ENCODE measurements around the gene EXTL2.
"Not testable (repeated sequence)": the region's sequence is repeated elsewhere in the genome, so short reads cannot be mapped to it uniquely, and the experiment has no call there.

The EXTL2 gene

DNA sequence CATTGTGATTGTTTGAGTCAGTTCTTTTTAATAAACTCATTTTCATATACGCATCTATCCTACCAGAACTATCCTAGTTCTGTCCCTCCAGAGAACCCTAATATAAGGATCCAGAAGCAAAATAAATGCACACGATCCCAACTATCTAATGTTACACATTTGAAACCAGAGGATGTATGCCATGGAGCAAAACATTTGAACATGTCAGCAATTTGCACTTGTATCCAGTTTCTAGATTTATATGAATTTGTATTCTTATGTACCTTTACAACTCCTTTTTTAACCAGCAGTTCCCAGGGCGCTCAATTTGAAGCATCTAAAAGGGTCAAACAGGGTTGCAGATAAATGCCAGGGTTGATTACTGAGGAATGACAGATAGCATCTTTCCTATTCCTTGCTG, 2.1 kb downstream of the EXTL2 start:
- DNase-seq (ENCODE audit: low read depth): no peak
- no peak overlapping the region for H3K4me3 ChIP-seq (ENCODE audit: control insufficient read depth, low read depth, low read length)
- TF ChIP-seq, protein P1, sequence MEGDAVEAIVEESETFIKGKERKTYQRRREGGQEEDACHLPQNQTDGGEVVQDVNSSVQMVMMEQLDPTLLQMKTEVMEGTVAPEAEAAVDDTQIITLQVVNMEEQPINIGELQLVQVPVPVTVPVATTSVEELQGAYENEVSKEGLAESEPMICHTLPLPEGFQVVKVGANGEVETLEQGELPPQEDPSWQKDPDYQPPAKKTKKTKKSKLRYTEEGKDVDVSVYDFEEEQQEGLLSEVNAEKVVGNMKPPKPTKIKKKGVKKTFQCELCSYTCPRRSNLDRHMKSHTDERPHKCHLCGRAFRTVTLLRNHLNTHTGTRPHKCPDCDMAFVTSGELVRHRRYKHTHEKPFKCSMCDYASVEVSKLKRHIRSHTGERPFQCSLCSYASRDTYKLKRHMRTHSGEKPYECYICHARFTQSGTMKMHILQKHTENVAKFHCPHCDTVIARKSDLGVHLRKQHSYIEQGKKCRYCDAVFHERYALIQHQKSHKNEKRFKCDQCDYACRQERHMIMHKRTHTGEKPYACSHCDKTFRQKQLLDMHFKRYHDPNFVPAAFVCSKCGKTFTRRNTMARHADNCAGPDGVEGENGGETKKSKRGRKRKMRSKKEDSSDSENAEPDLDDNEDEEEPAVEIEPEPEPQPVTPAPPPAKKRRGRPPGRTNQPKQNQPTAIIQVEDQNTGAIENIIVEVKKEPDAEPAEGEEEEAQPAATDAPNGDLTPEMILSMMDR (conservative IDR thresholded peaks at IDR 0.05; ENCODE audit: control insufficient read depth, insufficient read depth, low read depth, low read length): no peak

DNA sequence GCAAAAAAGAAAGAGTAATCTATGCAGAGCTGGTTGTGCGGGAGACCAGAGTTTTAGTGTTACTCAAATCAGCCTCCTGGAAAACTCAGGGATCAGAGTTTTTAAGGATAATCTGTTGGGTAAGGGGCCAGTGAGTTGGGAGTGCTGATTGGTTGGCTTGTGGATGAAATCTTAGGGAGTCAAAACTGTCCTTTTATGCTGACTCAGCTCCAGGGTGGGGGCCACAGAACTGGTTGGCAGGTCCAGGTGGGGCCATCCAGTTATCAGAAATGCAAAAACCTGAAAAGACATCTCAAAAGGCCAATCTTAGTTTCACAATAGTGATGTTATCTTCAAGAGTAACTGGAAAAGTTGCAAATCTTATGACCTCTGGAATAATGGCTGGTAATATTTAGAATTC, 3.3 kb downstream of the EXTL2 start:
- TF ChIP-seq, protein P1 (conservative IDR thresholded peaks at IDR 0.05; ENCODE audit: control insufficient read depth, insufficient read depth, low read depth, low read length): no peak
- DNase-seq (ENCODE audit: low read depth): no peak
- no peak overlapping the region for H3K4me3 ChIP-seq (ENCODE audit: control insufficient read depth, low read depth, low read length)

DNA sequence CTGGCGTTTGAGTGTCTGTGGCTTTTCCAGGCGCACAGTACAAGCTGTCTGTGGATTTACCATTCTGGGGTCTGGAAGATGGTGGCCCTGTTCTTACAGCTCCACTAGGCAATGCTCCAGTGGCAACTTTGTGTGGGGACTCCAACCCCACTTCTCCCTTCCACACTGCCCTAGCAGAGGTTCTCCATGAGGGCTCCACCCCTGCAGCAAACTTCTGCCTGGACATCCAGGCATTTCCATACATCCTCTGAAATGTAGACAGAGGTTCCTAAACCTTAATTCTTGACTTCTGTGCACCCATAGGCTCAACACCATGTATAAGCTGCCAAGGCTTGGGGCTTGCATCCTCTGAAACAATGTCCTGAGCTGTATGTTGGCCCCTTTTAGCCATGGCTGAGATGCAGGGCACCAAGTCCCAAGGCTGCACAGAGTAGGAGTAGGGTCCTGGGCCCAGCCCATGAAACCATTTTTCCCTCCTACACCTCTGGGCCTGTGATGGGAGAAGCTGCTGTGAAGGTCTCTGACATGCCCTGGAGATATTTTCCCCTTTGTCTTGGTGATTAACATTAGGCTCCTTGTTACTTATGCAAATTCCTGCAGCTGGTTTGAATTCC, 4.7 kb downstream of the EXTL2 start:
- DNase-seq (ENCODE audit: low read depth); H3K4me3 ChIP-seq (ENCODE audit: control insufficient read depth, low read depth, low read length): not testable (repeated sequence)

DNA sequence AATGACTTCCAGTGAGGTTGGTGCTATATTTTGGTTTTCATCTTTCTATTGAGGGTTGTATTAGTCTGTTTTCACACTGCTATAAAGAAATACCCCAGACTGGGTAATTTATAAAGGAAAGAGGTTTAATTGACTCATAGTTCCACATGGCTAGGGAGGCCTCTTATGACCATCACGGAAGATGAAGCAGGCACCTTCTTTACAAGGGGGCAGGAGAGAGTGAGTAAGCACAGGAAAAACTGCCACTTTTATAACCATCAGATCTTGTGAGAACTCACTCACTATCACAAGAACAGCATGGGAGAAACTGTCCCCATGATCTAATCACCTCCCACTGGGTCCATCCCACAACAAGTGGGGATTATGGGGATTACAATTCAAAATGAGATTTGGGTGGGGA, 5.6 kb downstream of the EXTL2 start:
- not testable (repeated sequence) for H3K4me3 ChIP-seq (ENCODE audit: control insufficient read depth, low read depth, low read length); DNase-seq (ENCODE audit: low read depth)

DNA sequence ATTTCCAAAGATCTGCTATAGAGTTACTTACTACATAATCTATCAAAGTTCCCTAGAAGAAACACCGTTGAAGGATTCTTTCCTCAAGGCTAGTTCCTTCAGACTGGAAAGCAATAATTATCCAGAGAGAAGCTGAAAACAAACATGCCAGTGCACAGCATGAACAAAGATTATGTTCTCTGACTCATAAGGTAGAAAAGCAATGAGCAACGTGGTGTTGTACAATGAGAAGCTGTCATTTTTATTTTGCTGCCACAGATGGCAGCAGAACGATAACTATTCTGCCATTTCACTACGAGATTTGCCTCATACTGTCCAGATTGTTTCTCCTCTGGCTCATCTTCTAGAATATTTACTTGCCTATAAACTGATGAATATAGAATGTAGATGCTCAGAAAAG, 10.7 kb downstream of the EXTL2 start:
- peak; percentile 66 for DNase-seq (ENCODE audit: low read depth)
- no peak overlapping the region for H3K4me3 ChIP-seq (ENCODE audit: control insufficient read depth, low read depth, low read length)
- TF ChIP-seq, protein P1 (conservative IDR thresholded peaks at IDR 0.05; ENCODE audit: control insufficient read depth, insufficient read depth, low read depth, low read length): peak; percentile 27

DNA sequence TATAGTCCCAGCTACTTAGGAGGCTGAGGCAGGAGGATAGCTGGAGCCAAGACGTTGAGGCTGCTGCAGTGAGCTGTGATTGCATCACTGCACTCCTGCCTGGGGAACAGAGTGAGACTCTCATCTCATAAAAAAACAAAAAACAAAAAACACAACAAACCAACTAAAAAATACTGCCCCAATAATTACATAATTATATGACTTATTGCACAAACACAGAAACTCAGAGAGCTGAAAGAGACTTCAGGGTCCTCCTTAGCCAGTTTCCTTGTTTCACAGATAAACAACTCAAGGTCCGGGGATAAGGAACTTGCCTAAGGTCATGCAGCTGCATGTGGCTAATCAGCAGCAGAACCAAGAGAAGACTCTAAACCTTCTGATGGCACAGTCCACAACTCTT, 11.9 kb downstream of the EXTL2 start:
- TF ChIP-seq, protein P1 (conservative IDR thresholded peaks at IDR 0.05; ENCODE audit: control insufficient read depth, insufficient read depth, low read depth, low read length): no peak
- H3K4me3 ChIP-seq (ENCODE audit: control insufficient read depth, low read depth, low read length): no peak overlapping the region
- no peak for DNase-seq (ENCODE audit: low read depth)

DNA sequence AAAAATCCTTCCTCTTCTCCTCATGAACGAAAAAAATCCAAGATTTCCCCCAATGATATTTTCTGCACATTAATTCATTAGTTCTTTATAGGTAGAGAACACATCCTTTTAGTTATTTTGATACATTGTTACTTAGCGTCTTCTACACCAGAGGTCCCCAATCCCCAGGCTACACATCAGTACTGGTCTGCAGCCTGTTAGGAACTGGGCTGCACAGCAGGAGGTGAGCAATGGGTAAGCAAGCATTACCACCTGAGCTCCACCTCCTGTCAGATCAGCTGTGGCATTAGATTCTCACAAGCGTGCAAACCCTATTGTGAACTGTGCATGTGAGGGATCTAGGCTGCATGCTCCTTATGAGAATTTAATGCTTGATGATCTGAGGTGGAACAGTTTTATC, 13.0 kb downstream of the EXTL2 start:
- TF ChIP-seq, protein P1 (conservative IDR thresholded peaks at IDR 0.05; ENCODE audit: control insufficient read depth, insufficient read depth, low read depth, low read length): no peak
- DNase-seq (ENCODE audit: low read depth): no peak
- H3K4me3 ChIP-seq (ENCODE audit: control insufficient read depth, low read depth, low read length): no peak overlapping the region

DNA sequence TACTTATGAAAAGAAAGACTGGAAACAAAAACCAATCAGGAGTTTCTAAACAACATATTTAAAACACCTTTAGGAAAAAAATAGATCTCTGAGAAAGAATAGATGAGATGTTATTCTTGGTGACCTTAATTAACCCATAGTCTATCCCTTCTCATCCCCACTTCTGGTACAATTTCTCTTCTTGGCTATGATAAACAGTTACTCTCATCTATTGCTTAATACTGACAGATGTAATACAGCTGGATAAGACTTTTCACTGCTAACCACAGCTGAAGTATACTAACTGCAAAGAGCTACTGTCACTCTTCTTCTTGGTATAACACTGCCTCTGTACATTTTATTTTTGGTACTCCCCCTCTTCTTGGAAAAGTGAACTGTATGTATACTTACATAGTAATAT, 15.2 kb downstream of the EXTL2 start:
- TF ChIP-seq, protein P1 (conservative IDR thresholded peaks at IDR 0.05; ENCODE audit: control insufficient read depth, insufficient read depth, low read depth, low read length): no peak
- DNase-seq (ENCODE audit: low read depth): no peak
- H3K4me3 ChIP-seq (ENCODE audit: control insufficient read depth, low read depth, low read length): no peak overlapping the region

Data from fibroblast of mammary gland (primary cell).